GM21381 (cell line): ENCODE data around the gene INKA1.

Experiments used
- ATAC-seq: cut with Tn5 transposase; IDR thresholded peaks from one replicate; pipeline ENCODE4 v1.9.1; 2021; ENCODE audit warnings: mild to moderate bottlenecking, moderate library complexity; ENCODE audit not compliant: unreplicated experiment

The INKA1 gene

GRCh38 chr3:49786357-49787181, 16.5 kb upstream of the INKA1 start, which contains the start of gene IP6K1:
Gene IP6K1 (minus strand): TSS chr3:49786542. CDS start chr3:49748040, 38,502 bp downstream.
- ATAC-seq = peak; percentile 98

- ATAC-seq = no peak
Measured at GRCh38 chr3:49787182-49787464, 15.9 kb upstream of the INKA1 start.

- no peak for ATAC-seq
Measured at GRCh38 chr3:49787536-49787935, 15.5 kb upstream of the INKA1 start.

GRCh38 chr3:49788056-49788455, 15.0 kb upstream of the INKA1 start:
- ATAC-seq = no peak

GRCh38 chr3:49790626-49791411, 12.2 kb upstream of the INKA1 start:
- ATAC-seq = no peak

GRCh38 chr3:49791571-49791970, 11.5 kb upstream of the INKA1 start:
- ATAC-seq = no peak

GRCh38 chr3:49792371-49793150, 10.5 kb upstream of the INKA1 start:
- ATAC-seq = no peak

GRCh38 chr3:49793486-49794085, 9.5 kb upstream of the INKA1 start:
- no peak for ATAC-seq

GRCh38 chr3:49794431-49794830, 8.6 kb upstream of the INKA1 start:
- no peak for ATAC-seq

GRCh38 chr3:49794926-49795905, 7.8 kb upstream of the INKA1 start:
- no peak for ATAC-seq

GRCh38 chr3:49799105-49799504, 4.0 kb upstream of the INKA1 start:
- ATAC-seq = no peak

- no peak for ATAC-seq
Measured at GRCh38 chr3:49799761-49800160, 3.3 kb upstream of the INKA1 start, which contains the start of gene CDHR4. Gene CDHR4 (minus strand): TSS chr3:49799873. CDS start chr3:49799812, 61 bp downstream.

- ATAC-seq = no peak
Measured at GRCh38 chr3:49801160-49801559, 1.9 kb upstream of the INKA1 start.

GRCh38 chr3:49803465-49804140, 542 bp downstream of the INKA1 start:
- ATAC-seq = no peak

- no peak for ATAC-seq
Measured at GRCh38 chr3:49804141-49805041, 1.3 kb downstream of the INKA1 start.

- no peak for ATAC-seq
Measured at GRCh38 chr3:49805367-49805782, 2.3 kb downstream of the INKA1 start.

- no peak for ATAC-seq
Measured at GRCh38 chr3:49805897-49806701, 3.0 kb downstream of the INKA1 start.
